Eye (tissue), 1 donor: ENCODE results near the gene PRKAR1B.
A peak's percentile ranks its signal among the peaks of the same experiment; 100 is the strongest.

Experiments
- DNase-seq: peaks from one replicate; pipeline ENCODE4 v3.0.0-alpha.2; 2015

PRKAR1B gene

DNA sequence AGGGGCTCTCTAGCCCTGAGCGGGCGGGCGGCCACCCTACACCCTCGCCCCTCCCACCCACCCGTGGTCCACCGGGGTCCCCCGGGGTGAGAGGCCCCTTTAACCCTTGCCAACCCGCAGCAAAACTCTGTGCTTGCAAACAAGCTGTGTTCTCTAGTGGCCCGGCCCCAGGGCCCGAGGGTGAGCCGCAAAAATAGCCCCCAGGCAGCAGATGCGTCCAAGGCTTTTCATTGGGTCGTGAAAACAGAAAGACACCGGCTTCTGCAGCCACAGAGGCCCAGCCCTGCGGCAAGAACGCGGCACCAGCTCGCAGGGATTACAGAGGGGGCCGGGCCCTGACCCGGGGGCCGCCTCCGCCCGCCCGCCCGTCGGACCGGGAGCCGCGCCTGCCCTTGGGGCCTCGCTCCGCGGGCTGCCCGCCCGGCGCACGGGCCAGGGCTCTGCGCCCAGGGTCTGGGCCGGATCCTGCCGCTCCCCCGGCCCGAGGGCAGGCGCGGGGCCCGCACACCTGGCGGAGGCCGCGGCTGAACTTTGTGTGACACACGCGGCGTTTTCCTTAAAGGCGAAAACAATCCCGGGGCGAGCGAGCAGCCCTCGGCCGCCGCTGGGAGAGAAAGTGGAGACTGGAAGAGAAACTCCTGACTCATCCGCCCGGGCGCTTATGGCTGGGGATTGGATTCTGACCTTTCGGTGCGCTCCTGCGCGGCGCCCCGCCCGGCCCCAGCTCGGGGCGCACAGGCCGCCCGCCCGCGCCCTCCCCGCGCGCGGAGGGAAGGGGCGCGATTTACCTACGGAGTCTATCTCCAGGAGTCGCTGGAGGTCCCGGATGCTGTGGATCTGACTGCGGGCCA is 210.2 kb downstream of the PRKAR1B start:
- DNase-seq, result peak; percentile 66

DNA sequence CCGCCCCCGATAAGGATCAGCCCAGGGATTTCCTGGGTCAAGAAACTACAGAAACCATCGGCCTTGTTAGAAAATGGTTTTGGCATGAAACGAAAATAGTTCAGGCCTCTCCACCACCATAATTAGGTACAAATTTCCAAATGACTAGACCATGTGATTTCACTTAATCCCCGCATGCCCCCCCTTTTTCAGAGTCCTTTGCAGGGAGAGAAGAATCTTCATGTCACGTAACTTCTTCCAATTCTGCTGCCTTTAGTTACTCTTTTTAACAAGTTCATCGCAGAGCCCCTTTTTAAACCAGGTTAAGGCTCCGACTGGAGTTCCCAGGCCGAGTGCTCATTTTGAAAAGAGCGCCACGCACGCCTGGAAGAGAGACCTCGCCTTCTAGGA is 210.9 kb downstream of the PRKAR1B start:
- peak; percentile 67 for DNase-seq

GRCh38 chr7:515628-516027 is 211.5 kb downstream of the PRKAR1B start:
- no peak for DNase-seq

DNA sequence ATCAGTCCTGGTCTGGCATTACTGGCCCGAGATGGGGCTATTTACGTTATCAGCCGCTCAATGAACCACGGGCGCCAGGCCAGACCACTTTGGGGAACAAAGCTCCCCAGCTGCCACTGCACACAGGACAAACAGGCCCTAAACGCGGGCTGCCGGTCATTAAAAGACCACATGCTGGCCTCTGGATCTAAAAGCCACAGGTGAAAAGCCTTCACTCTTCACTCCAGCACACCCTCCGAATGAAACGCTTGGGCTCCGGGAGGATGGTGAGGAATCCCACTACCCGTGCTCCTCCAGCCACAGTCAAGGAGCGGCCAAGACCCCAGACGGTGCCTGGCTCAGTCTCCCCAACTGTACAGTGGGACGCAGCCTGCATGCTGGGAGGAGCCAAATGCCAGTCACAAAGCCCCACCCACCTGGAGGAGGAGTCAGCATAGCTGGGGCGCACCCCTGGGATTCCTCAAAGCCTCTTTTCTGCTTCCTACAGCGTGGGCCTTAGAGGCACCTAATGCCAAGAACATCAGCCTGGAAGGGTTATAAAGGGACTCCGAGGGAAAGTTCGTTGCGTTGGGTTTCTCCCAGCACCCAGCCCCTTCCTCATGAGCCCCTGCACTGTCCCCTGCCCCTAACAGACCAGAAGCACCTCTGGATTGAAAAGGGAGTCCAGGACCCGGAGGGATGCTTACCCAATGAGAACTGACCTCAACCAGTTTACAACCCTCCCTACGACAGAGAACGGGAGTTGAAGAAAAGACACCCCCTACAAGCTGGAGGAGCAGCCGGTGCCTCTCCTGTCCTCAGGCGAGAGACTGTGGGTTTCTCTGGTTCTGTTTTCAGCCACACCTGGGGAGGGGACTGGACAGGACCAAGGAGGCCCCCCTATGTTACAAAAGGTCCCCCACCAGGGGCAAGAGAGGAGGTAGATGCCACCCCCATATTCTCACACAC is 212.2 kb downstream of the PRKAR1B start:
- DNase-seq, result no peak

GRCh38 chr7:514242-514641 is 212.8 kb downstream of the PRKAR1B start:
- no peak for DNase-seq

- DNase-seq, result no peak
These were observed 213.4 kb downstream of the PRKAR1B start for GRCh38 chr7:513521-514166.

DNA sequence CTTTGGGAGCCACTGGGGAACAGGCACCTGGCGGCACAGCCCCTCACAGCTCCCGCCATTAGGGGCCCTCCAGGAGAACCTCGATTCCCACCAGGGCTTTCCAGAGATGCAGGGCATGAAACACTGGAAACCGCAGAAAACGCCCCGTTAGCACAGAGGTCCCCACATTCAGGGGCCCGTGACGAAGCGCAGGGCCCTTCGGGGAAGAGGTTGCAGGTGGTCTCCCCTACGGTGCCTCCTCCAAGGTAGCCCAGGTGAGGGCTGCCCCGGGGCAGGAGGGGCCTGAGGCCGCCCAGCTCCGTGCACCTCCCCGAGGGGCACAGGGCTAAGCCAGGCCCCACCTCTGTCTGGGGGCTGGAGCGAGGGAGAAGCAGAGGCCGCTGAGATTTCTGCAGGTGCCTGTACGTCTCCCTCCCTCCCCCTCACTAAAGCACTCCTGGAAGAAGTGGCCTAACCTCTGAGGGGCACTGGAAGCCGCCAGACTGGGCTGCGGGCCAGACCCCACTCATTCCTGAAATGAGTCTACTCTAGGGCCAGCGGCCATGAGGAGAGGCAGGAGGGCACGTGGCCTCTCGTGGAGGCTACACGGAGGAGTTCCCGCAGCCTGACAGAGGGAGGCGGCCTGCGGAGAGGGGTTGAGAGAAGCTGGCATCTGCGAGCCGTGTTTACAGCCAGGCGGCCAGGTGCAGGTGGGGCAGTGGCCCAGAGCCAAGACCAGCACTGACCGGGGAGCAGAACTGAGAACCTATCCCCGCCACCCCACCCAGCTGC is 214.4 kb downstream of the PRKAR1B start:
- DNase-seq, result no peak

DNA sequence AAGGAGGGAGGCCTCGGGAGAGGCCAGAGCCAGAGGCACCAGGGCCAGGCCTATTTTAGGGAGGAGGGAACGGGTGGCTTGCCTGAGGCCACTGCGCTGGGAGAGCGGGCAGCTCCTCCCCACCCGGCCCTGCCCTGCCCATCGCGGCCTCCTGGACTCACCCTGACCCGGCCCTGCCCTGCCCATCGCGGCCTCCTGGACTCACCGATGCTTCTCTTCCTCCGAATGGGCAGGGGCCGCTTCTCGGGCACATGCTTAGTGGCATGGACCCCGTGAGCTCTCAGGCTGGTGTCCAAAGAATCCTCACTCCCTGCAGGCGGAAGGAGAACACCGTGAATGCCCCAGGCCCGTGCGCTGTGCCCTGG is 215.0 kb downstream of the PRKAR1B start:
- no peak for DNase-seq

- no peak for DNase-seq
These were observed 215.5 kb downstream of the PRKAR1B start for GRCh38 chr7:511476-512145.

- no peak for DNase-seq
These were observed 216.2 kb downstream of the PRKAR1B start for GRCh38 chr7:510782-511281.

- no peak for DNase-seq
These were observed 217.0 kb downstream of the PRKAR1B start for GRCh38 chr7:510131-510481.

- no peak for DNase-seq
These were observed 217.5 kb downstream of the PRKAR1B start for GRCh38 chr7:509426-510130.

- no peak for DNase-seq
These were observed 218.5 kb downstream of the PRKAR1B start for GRCh38 chr7:508461-509170.

- DNase-seq, result no peak
These were observed 219.3 kb downstream of the PRKAR1B start for GRCh38 chr7:507623-508300.

GRCh38 chr7:506921-507622 is 220.0 kb downstream of the PRKAR1B start:
- DNase-seq, result no peak

- DNase-seq, result no peak
These were observed 220.7 kb downstream of the PRKAR1B start for GRCh38 chr7:506391-506831.

- DNase-seq, result no peak
These were observed 221.9 kb downstream of the PRKAR1B start for GRCh38 chr7:505171-505570.

- DNase-seq, result no peak
These were observed 222.6 kb downstream of the PRKAR1B start for GRCh38 chr7:504221-505111.
